ENCODE results near the gene GPR37L1.
"Not testable (repeated sequence)": the region's sequence is repeated elsewhere in the genome, so short reads cannot be mapped to it uniquely, and the experiment has no call there.

The GPR37L1 gene

DNA sequence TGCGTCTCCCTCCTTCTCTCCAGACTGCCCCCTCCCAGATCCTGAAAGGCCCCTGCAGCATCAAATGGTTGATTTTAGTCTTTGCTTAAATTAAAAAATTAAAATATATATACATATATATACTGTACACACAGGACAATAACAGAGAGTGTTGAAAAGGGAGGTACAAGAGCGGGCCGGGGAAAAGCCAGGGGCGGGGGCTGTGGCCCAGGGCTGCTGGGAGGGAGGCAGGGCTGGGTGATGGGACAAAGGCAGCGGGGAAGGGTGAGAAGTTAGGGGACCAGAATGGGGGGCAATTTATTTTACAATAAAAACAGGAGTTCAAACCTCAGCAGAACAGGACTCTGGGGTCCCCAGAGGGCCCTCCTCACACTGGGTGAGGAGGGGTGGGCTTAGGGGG, 11.3 kb downstream of the GPR37L1 start:
- H3K27me3 Mint-ChIP-seq = no peaks in the 10 kb centered on the region
- no peak for DNase-seq
- no peak overlapping the region for H3K4me3 Mint-ChIP-seq
- H3K36me3 Mint-ChIP-seq = peaks cover 19% of the 10 kb centered on the region
- no peak overlapping the region for H3K27ac Mint-ChIP-seq
- H3K4me1 Mint-ChIP-seq = peaks cover 7% of the 10 kb centered on the region
- no peaks in the 10 kb centered on the region for H3K9me3 Mint-ChIP-seq
- CTCF ChIA-PET = interaction anchor here (0.9 to 2.6 kb wide), 6 partner anchors 14 to 238 kb away, joined by 3 to 32 read pairs (median 8); partner anchors contain the start of gene ELF3

DNA sequence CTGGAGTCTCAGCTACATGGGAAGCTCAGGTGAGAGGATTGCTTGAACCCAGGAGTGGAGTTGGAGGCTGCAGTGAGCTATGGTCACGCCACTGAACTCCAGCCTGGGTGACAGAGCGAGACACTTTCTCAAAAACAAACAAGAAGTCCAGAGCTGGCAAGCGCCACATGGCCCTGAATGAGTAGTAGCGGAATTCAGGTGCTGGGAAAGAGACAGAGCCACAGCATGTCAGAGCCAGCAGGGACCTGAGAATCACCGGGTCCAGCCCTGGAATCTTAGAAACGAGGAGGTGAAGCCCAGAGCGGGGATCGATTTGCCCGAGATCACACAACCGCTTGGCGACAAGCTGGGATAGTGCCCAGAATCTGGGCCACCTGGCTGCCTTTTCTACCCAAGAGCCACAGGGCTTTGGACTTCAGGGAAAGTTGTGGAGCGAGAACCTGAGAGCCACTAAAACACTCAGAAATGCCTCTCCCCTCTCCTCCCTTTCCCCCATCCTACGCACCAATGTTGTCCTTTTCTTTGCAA, 12.0 kb downstream of the GPR37L1 start:
- Mint-ChIP-seq H3K36me3 (peaks cover 19% of the 10 kb centered on the region), H3K27me3 (no peaks in the 10 kb centered on the region), H3K4me3 (no peak overlapping the region), H3K4me1 (peaks cover 7% of the 10 kb centered on the region), H3K9me3 (no peaks in the 10 kb centered on the region), H3K27ac (no peak overlapping the region)
- CTCF ChIA-PET = interaction anchor here (0.9 to 2.6 kb wide), 13 partner anchors 9 to 252 kb away, joined by 3 to 32 read pairs (median 5); partner anchors contain the start of genes ELF3 and PTPN7
- DNase-seq = no peak

GRCh38 chr1:202135221-202135721, 12.6 kb downstream of the GPR37L1 start:
- CTCF ChIA-PET = interaction anchor here (0.7 to 2.6 kb wide), 19 partner anchors 8 to 872 kb away, joined by 3 to 32 read pairs (median 5); partner anchors contain the start of genes ELF3, PTPN7 and TMEM183A
- Mint-ChIP-seq H3K4me1 (peaks cover 7% of the 10 kb centered on the region), H3K27me3 (no peaks in the 10 kb centered on the region), H3K27ac (no peak overlapping the region), H3K4me3 (no peak overlapping the region), H3K36me3 (peaks cover 19% of the 10 kb centered on the region), H3K9me3 (no peaks in the 10 kb centered on the region)
- DNase-seq = peak; percentile 61

DNA sequence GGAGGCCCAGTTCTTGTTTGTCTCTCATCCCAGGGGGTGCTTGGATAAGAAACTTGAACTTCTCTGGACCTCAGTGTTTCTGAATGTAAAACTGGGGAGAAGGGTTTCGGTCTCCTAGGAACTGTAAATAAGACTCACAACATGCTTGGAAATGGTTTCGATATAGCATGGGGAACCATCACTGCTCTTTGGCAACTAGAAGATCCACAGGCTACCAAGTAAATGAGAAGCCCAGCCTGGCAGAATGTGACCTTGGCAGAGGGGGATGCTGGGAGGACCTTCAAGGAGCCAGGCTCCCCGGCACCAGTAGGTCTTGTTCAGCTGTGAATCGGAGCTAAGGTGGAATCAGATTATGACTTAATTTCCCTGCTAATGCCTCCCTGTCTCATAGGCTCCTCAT, 18.1 kb downstream of the GPR37L1 start:
- no peak for DNase-seq
- no peaks in the 10 kb centered on the region for H3K27me3 Mint-ChIP-seq
- peaks cover 38% of the 10 kb centered on the region for H3K4me1 Mint-ChIP-seq
- CTCF ChIA-PET = no interaction called here
- H3K27ac Mint-ChIP-seq = no peak overlapping the region
- peaks cover 12% of the 10 kb centered on the region for H3K36me3 Mint-ChIP-seq
- no peak overlapping the region for H3K4me3 Mint-ChIP-seq
- H3K9me3 Mint-ChIP-seq = no peaks in the 10 kb centered on the region

DNA sequence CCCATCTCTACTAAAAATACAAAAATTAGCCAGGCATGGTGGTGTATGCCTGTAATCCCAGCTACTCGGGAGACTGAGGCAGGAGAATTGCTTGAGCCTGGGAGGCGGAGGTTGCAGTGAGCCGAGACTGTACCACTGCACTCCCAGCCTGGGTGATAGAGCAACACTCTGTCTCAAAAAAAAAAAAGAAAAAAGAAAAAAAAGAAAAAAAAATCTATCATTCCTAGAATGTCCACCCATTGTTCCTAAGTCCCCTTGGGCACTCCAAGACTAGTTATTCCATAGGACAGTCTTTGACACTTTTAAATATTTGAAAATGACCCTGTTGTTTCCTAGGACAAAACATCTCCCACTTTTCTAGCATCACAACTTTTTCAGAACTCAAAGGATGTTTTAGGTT, 18.8 kb downstream of the GPR37L1 start:
- H3K9me3 Mint-ChIP-seq, H3K27ac Mint-ChIP-seq, CTCF ChIA-PET, H3K4me3 Mint-ChIP-seq, H3K27me3 Mint-ChIP-seq, DNase-seq: not testable (repeated sequence)
- Mint-ChIP-seq H3K36me3 (peaks cover 12% of the 10 kb centered on the region), H3K4me1 (peaks cover 43% of the 10 kb centered on the region)

DNA sequence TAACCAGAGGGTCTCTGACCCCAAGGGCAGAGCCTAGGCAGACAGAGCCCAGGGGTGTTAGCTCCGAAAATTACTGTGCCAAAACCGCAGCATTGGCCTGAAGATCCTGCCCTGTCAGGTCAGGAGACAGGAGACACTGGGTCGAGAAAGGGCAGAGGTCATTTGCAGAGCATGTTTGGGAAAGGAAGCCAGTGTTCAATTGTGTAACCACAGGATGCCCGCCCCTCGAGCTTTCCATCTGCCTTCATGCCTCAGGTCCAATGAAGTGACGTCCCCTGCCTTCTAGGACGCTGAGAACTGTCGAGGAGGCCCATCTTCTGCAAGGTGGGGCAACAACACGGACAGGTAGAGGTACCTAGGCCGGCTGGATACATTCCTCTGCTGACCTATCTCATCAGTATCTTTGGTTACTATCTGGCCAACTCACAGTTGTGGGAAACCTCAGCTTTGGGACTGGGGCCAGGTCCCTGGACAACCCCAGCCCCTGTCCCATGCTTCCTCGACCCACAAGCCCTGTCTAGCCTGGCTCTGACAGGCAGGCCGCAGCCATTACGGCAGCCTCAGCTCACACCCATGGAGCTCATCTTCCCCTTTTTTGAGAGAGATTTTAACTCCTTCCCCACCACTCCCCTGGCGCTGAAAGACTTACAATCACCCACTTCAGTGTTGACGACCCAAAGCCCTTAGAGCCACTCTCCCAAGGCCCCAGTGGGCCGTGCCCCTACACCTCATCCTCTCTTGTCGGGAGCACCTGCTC, 20.5 kb downstream of the GPR37L1 start:
- H3K27me3 Mint-ChIP-seq = no peaks in the 10 kb centered on the region
- H3K4me1 Mint-ChIP-seq = peaks cover 45% of the 10 kb centered on the region
- H3K27ac Mint-ChIP-seq = peak overlapping the region; percentile 85
- peaks cover 13% of the 10 kb centered on the region for H3K36me3 Mint-ChIP-seq
- H3K9me3 Mint-ChIP-seq = no peaks in the 10 kb centered on the region
- H3K4me3 Mint-ChIP-seq = peak overlapping the region; percentile 96
- CTCF ChIA-PET = interaction anchor here (0.6 to 2.0 kb wide), 4 partner anchors 8 to 1199 kb away, joined by 3 to 9 read pairs (median 5); partner anchors contain the start of gene PTPN7
- peak; percentile 40 for DNase-seq

DNA sequence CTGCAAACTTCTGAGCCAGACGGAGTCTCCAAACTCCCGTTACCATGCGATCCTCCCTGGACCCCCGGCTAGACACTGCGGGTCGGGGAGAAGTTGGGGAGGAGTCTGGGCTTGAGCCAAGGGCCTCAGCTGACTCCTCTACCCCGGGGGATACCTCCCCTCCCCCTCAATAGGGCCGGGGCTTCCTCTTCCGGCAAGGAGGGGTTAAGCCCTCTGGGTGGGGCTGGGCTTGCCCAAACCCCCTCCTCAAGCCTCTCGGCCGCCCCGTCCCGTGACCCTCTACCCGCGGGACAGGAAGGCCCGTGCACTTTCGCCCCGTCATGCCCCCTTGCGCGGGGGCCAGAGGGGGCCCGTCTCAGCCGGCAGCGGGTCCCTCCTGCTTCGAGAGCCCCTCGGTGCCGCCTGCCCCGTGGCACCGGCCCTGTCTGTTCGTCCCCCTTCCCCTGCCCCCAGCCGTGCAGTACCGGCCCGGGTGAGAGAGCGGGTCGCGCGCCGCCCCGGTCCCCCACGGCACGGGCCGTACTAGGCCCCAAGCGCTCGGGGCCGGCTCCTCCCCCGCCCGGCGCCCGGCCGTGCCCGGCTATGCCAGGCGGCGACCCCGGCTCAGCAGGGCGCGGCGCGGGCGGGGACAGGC, 21.2 kb downstream of the GPR37L1 start:
- H3K4me3 Mint-ChIP-seq = peak overlapping the region; percentile 96

DNA sequence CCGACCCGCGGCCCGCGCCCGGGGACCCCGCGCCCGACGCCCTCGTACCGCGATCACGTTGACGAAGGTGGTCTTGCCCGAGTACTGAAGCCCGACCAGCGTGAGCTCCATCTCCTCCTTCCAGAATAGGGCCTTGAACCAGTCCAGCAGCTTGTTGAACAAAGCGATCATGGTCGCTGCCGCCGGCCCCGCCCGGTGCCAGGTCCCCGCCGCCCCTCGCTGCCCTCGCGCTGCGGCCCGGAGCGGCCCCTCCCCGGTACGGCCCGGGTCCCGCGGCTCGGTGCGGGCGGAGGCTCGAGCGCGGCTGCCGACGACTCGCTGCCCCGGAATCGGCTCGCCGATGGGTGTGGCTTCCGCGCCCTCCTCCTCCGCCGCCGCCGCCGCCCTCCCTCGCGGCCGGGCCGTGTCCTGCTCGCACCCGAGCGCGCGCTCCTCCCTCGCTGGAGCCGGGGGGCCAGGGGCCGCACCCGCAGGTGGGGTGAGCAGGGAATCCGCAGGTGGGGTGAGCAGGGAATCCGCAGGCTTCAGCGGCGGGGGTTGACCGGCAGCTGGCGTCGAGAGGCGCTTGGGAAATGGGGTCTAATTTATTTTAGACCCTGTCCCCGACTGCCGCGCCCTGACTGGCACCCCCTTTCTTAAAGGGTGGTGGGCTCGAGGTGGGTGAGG, 21.8 kb downstream of the GPR37L1 start, which contains the start of gene ARL8A:
Gene ARL8A, minus strand, starts transcription at position 336 of the 666 bp plus-strand sequence. Its CDS starts 165 bp downstream, at position 171.
- CTCF ChIA-PET = interaction anchor here (1.6 to 2.0 kb wide), 2 partner anchors 10 kb away, joined by 4 to 9 read pairs; no protein-coding TSS in a partner anchor
- peaks cover 21% of the 10 kb centered on the region for H3K36me3 Mint-ChIP-seq
- DNase-seq = peak; percentile 82
- H3K4me3 Mint-ChIP-seq = peak within 1 kb of the TSS; percentile 96
- peaks cover 45% of the 10 kb centered on the region for H3K4me1 Mint-ChIP-seq
- H3K9me3 Mint-ChIP-seq = no peaks in the 10 kb centered on the region
- no peaks in the 10 kb centered on the region for H3K27me3 Mint-ChIP-seq
- peak within 1 kb of the TSS; percentile 89 for H3K27ac Mint-ChIP-seq

More for the DNA sequence above, 21.2 kb downstream of the GPR37L1 start:
- Mint-ChIP-seq H3K27ac (peak overlapping the region; percentile 85), H3K9me3 (no peaks in the 10 kb centered on the region), H3K4me1 (peaks cover 45% of the 10 kb centered on the region), H3K36me3 (peaks cover 16% of the 10 kb centered on the region), H3K27me3 (no peaks in the 10 kb centered on the region)
- peak; percentile 60 for DNase-seq
- CTCF ChIA-PET = interaction anchor here (1.0 to 2.0 kb wide), 3 partner anchors 9 to 16 kb away, joined by 4 to 9 read pairs (median 6); partner anchors contain the start of gene PTPN7

DNA sequence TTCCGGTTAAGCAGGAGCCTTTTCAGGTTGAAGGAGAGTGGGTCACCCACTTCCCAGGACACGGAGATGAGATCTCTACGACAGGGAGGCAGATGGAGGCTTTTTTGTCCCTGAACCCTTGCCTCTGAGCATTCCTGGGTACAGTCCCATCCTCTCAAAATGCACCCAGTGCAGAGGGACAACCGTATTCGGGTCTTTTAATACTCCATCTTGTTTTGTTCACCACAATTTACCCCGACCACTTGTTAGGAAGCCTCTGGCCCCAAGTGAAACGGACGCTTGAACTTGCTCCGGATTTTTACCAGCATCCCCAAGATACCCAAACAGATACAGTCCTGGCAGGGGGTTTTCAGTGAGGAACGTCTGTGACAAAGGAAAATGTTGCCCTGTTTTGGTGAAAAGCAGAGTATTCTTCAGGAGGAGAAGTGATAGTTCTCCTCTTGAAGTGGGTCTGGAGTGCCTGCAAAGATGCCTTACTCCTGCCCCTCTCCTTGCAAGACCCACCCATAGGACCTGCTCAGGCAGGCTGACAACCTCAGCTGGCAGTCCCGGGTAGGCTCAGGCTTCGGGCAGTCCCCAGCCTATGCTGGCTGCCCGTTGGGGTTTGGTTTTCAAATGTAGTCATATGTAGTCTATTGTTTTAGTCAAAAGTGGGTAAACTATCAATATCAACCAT, 22.5 kb downstream of the GPR37L1 start:
- Mint-ChIP-seq H3K4me3 (peak overlapping the region; percentile 80), H3K36me3 (peaks cover 26% of the 10 kb centered on the region), H3K27me3 (no peaks in the 10 kb centered on the region), H3K9me3 (no peaks in the 10 kb centered on the region), H3K27ac (peak overlapping the region; percentile 89), H3K4me1 (peaks cover 45% of the 10 kb centered on the region)
- DNase-seq = peak; percentile 40
- CTCF ChIA-PET = interaction anchor here (1.0 to 2.0 kb wide), 2 partner anchors 9 kb away, joined by 8 to 11 read pairs; no protein-coding TSS in a partner anchor

DNA sequence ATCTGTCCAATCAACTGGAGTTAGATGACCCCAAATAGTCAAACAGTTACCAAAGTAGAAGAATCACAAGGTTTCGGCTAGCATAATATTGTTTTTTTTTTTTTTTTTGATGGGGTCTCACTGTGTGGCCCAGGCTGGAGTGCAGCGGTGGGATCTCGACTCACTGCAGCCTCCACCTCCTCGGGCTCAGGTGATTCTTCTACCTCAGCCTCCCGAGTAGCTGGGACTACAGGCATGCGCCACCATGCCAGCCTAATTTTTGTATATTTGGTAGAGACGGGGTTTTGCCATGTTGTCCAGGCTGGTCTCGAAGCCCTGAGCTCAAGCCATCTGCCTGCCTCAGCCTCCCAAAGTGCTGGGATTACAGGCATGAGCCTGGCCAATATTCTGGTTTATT, 23.0 kb downstream of the GPR37L1 start:
- not testable (repeated sequence) for H3K9me3 Mint-ChIP-seq, DNase-seq, H3K27me3 Mint-ChIP-seq
- Mint-ChIP-seq H3K4me1 (peaks cover 42% of the 10 kb centered on the region), H3K36me3 (peaks cover 30% of the 10 kb centered on the region), H3K4me3 (peak overlapping the region; percentile 80), H3K27ac (peak overlapping the region; percentile 89)
- CTCF ChIA-PET = interaction anchor here (0.9 to 2.0 kb wide), 4 partner anchors 9 to 47 kb away, joined by 4 to 11 read pairs (median 7); partner anchors contain the start of gene LGR6

DNA sequence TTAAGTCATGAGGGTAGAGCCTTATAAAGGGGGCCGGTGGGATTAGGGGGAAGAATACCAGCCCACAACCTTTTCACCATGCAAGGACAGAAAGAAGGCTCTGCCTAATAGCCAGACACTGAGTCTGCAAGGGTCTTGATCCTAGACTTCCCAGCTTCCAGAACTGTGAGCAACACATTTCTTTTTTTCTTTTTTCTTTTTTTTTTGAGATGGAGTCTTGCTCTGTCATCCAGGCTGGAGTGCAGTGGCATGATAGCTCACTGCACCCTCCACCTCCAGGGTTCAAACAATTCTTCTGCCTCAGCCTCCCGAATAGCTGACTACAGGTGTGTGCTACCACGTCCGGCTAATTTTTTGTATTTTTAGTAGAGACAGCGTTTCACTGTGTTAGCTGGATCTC, 23.6 kb downstream of the GPR37L1 start:
- CTCF ChIA-PET = interaction anchor here (0.9 to 2.0 kb wide), 5 partner anchors 8 to 171 kb away, joined by 3 to 11 read pairs (median 6); partner anchors contain the start of gene LGR6
- peaks cover 37% of the 10 kb centered on the region for H3K4me1 Mint-ChIP-seq
- DNase-seq = no peak
- peaks cover 36% of the 10 kb centered on the region for H3K36me3 Mint-ChIP-seq
- H3K27ac Mint-ChIP-seq = no peak overlapping the region
- H3K27me3 Mint-ChIP-seq = no peaks in the 10 kb centered on the region
- H3K4me3 Mint-ChIP-seq = no peak overlapping the region
- no peaks in the 10 kb centered on the region for H3K9me3 Mint-ChIP-seq

- Mint-ChIP-seq H3K27ac (no peak overlapping the region), H3K9me3 (no peaks in the 10 kb centered on the region), H3K36me3 (peaks cover 38% of the 10 kb centered on the region), H3K4me3 (no peak overlapping the region), H3K4me1 (peaks cover 33% of the 10 kb centered on the region), H3K27me3 (no peaks in the 10 kb centered on the region)
- DNase-seq = no peak
- CTCF ChIA-PET = interaction anchor here (0.6 to 2.0 kb wide), 5 partner anchors 11 to 201 kb away, joined by 3 to 8 read pairs (median 3); partner anchors contain the start of genes LGR6 and LMOD1
Measured at GRCh38 chr1:202146993-202147392, 24.3 kb downstream of the GPR37L1 start.

DNA sequence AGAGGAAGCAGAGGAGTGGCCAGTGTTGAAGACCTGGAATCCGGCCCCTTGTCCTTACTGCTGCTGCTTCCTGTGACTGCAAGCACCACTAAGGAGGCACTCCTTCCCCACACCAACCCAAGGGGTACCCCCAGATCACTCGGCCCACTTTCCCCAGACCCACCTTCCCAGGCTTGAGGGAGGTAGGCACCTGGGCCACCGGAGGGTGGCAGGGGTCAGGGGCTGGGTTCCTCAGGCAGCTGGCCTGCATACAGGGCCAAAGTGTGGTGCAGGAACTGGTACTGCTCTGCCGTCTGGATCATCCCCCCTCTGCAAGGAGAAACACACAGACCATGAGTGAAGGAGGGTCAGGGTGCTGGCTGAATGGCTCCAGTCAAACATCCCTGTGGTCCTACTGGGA, 25.7 kb downstream of the GPR37L1 start:
- Mint-ChIP-seq H3K4me3 (no peak overlapping the region), H3K27ac (no peak overlapping the region), H3K4me1 (peaks cover 21% of the 10 kb centered on the region), H3K9me3 (no peaks in the 10 kb centered on the region), H3K27me3 (no peaks in the 10 kb centered on the region), H3K36me3 (peaks cover 49% of the 10 kb centered on the region)
- CTCF ChIA-PET = interaction anchor here (0.6 to 1.4 kb wide), 3 partner anchors 11 to 489 kb away, joined by 3 read pairs; no protein-coding TSS in a partner anchor
- DNase-seq = no peak
